SK-N-MC (cell line): Measurements from ENCODE around the gene ARR3.
"Not testable (repeated sequence)": the region's sequence is repeated elsewhere in the genome, so short reads cannot be mapped to it uniquely, and the experiment has no call there.

ENCODE experiments used
- DNase-seq: peaks from one replicate; pipeline ENCODE4 v3.0.0-alpha.2; 2011; ENCODE audit warnings: low read depth, low spot score
- H3K27ac ChIP-seq: fragments of 200-600 bp; sonication (generic); 2 replicates; pipeline ENCODE4 v1.5.1; 2016; ENCODE audit warnings: mixed run types
- H3K36me3 ChIP-seq: fragments of 200-600 bp; sonication (generic); 2 replicates; pipeline ENCODE4 v1.6.1; 2017; ENCODE audit warnings: antibody characterized with exemption, low read length, mixed read lengths; ENCODE audit not compliant: insufficient read depth
- H3K4me3 ChIP-seq: fragments of 200-600 bp; sonication (generic); 2 replicates; pipeline ENCODE4 v1.5.1; 2016
- H3K9ac ChIP-seq: fragments of 200-600 bp; sonication (generic); 2 replicates; pipeline ENCODE4 v1.8.0; 2017; ENCODE audit warnings: mixed run types, mixed read lengths; ENCODE audit not compliant: insufficient read length
- H3K9me3 ChIP-seq: fragments of 200-600 bp; sonication (generic); 2 replicates; pipeline ENCODE4 v1.6.1; 2017; ENCODE audit warnings: low read depth, mild to moderate bottlenecking, antibody characterized with exemption, low read length, moderate library complexity, mixed read lengths
- EZH2 ChIP-seq: fragments of 200-600 bp; sonication (generic); IDR thresholded peaks from one replicate; pipeline ENCODE4 v1.6.1; 2017; ENCODE audit warnings: antibody characterized with exemption
- FOXP2 ChIP-seq: optimal IDR thresholded peaks from 2 replicates; pipeline ENCODE3; 2011; ENCODE audit warnings: mild to moderate bottlenecking, moderate library complexity; ENCODE audit not compliant: insufficient read depth; ENCODE audit errors: extremely low read length, control extremely low read depth
- POLR2AphosphoS5 ChIP-seq: IDR thresholded peaks from 2 replicates; pipeline ENCODE4 v1.6.1; 2012; ENCODE audit warnings: mild to moderate bottlenecking, low read depth, low read length, borderline replicate concordance

The ARR3 gene

DNA sequence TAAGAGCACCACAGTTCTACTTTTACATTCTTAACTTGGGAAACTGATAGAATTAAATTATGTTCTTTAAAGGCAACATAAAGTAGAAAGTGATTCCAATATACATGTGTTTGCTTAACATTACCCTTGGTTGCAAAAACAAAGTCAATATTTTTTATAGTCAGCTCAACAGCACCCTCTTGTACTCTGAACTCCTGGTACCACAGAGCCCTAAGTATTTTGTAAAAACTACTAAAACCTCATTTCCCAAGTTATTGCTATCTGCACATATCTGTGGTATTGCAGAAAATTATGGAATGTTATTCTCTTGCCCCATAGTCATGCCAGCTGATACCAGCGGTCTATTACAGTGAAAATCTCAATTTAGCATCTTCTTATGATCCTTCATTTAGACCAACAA lies 24.7 kb downstream of the ARR3 start:
- DNase-seq, result no peak
- H3K4me3 ChIP-seq, result no peak overlapping the region
- no peaks in the 10 kb centered on the region for H3K9me3 ChIP-seq
- H3K27ac ChIP-seq, result no peak overlapping the region
- peak overlapping the region; percentile 28 for H3K9ac ChIP-seq
- H3K36me3 ChIP-seq, result peaks cover 20% of the 10 kb centered on the region
- TF ChIP-seq POLR2AphosphoS5 (no peak), FOXP2 (no peak), EZH2 (no peak)

DNA sequence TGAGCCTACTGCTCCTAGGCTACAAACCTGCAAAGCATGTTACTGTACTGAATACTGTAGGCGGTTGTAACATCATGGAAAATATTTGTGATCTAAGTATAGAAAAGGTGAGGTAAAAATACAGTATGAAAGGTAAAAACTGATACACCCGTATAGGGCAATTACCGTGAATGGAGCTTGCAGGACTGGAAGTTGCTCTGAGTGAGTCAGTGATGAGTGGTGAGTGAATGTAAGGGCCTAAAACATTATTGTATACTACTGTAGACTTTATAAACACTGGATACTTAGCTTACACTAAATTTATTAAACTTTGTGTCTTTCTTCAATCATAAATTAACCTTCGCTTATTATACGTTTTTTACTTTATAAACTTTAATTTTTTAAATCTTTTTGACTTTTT lies 25.5 kb downstream of the ARR3 start:
- no peak overlapping the region for H3K9ac ChIP-seq
- H3K4me3 ChIP-seq, result no peak overlapping the region
- TF ChIP-seq POLR2AphosphoS5, result no peak
- TF ChIP-seq FOXP2, result no peak
- TF ChIP-seq EZH2, result no peak
- no peak overlapping the region for H3K27ac ChIP-seq
- H3K36me3 ChIP-seq, result peaks cover 16% of the 10 kb centered on the region
- DNase-seq, result no peak
- H3K9me3 ChIP-seq, result no peaks in the 10 kb centered on the region

DNA sequence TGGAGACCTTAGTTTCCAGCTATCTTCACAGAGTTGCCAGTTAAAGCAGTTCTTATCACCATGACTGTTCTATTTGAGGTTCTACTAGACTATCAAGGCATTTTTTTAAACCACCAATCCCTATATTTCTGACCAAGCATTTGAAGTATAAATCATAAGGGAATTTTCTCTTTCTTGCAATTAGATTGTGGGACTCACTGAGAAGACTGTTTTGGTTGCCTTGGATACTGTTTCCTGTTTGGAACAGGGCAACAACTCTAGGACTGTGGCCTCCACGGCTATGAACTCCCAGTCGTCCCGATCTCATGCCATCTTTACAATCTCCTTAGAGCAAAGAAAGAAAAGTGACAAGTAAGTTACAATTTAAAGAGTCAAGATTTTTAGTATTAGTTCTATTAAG lies 33.6 kb downstream of the ARR3 start:
- no peak overlapping the region for H3K27ac ChIP-seq
- H3K9ac ChIP-seq, result no peak overlapping the region
- H3K36me3 ChIP-seq, result peaks cover 53% of the 10 kb centered on the region
- no peak overlapping the region for H3K4me3 ChIP-seq
- no peak for DNase-seq
- H3K9me3 ChIP-seq, result no peaks in the 10 kb centered on the region
- TF ChIP-seq POLR2AphosphoS5, result no peak
- TF ChIP-seq EZH2, result no peak
- no peak for TF ChIP-seq FOXP2

DNA sequence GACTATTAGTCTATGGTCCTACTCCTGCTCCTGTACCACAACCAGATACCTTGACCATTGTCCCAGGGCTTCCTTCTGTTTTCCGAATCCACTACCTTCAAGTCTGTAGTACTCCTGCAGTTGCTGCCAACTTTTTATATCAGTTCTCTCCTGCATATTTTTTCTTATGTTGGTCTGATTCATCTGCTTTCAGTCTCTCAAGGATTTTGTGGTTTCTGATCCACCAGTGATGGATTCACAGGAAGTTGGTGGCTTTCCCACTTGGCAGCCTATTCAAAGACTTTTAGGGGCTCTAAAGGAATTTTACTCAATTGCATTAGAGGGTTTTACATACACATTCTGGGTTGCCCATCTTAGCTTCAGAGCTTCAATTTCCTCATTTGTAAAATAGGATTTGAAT lies 45.4 kb downstream of the ARR3 start:
- no peak overlapping the region for H3K9ac ChIP-seq
- no peak overlapping the region for H3K27ac ChIP-seq
- DNase-seq, result no peak
- peaks cover 25% of the 10 kb centered on the region for H3K36me3 ChIP-seq
- TF ChIP-seq FOXP2 (no peak), EZH2 (no peak), POLR2AphosphoS5 (no peak)
- no peaks in the 10 kb centered on the region for H3K9me3 ChIP-seq
- H3K4me3 ChIP-seq, result no peak overlapping the region

DNA sequence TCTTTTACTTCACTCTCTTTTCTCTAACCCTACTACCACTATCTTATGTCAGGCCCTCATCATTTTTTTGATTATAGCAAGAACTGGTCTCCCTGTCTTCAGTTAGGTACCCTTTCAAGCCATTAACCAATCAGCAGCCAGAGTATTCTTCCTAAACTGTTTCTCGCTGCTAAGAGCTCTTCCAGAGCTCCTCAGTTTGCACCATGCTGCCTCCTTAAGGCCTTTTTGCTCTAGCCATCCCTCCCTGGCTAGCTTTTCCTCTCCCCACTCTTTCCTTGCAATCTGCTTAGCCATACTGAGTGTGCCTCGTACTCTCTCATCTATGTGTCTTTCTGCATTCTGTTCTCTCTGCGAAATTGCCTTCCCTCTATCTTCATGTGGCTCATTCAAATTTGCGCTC lies 54.6 kb downstream of the ARR3 start:
- no peak for TF ChIP-seq POLR2AphosphoS5
- TF ChIP-seq FOXP2, result no peak
- TF ChIP-seq EZH2, result no peak

DNA sequence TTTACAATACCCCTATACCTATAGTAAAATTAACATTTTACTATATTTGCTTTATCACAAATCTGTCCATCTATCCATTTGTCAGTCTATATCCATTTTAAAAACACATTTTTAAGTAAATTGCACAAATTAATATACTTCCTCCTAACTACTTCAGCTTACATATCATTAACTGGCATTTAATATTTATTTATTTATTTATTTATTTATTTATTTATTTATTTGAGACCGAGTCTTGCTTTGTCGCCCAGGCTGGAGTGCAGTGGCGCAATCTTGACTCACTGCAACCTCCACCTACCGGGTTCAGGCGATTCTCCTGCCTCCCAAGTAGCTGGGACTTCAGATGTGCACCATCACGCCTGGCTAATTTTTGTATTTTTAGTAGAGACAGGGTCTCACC lies 55.5 kb downstream of the ARR3 start:
- H3K27ac ChIP-seq, H3K9ac ChIP-seq, H3K4me3 ChIP-seq, DNase-seq, H3K36me3 ChIP-seq, H3K9me3 ChIP-seq: not testable (repeated sequence)

More for the DNA sequence above, 54.6 kb downstream of the ARR3 start:
- Histone ChIP-seq H3K27ac (no peak overlapping the region), H3K9ac (no peak overlapping the region), H3K4me3 (no peak overlapping the region), H3K36me3 (peaks cover 3% of the 10 kb centered on the region; the same call in 1 of the 2 replicates), H3K9me3 (no peaks in the 10 kb centered on the region)
- no peak for DNase-seq

DNA sequence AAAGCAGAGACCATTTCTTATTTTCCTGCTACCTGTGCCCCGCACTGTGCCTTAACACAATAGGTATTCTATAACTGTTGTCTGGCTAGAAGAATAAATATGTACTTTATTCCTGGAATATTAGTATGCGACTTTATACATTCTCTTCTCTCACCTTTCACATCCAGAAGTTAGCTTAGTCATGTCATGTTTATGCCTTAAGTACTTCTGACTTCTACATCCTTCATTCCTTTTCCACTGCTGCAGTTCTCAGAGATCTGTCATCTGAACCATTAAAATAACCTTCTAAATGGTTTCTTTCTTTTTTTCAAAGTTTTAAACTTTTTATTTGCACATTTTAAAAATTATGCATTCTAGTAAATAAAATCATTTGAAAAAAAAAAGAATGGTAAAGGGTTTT lies 56.2 kb downstream of the ARR3 start:
- Histone ChIP-seq H3K27ac (no peak overlapping the region), H3K9ac (no peak overlapping the region), H3K4me3 (no peak overlapping the region), H3K9me3 (no peaks in the 10 kb centered on the region), H3K36me3 (peaks cover 4% of the 10 kb centered on the region; the same call in 1 of the 2 replicates)
- DNase-seq, result no peak
- TF ChIP-seq EZH2 (no peak), FOXP2 (no peak), POLR2AphosphoS5 (no peak)

DNA sequence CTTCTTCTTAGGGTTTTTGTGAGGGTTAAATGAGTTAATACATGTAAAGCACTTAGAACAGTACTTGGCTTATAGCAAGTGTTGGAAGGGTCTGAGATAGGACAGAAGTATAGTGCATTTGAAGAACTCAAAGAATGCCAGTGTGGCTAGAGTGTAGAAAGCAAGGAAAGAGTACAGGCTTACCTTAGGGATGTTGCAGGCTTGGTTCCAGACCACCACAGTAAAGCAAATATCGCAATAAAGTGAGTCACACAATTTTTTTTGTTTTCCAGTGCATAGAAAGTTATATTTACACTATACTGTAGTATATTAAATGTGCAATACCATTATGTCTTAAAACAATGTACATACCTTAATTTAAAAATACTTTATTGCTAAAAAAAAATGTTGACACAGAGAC lies 63.0 kb downstream of the ARR3 start:
- H3K36me3 ChIP-seq, result peaks cover 30% of the 10 kb centered on the region
- no peak overlapping the region for H3K9ac ChIP-seq
- no peak overlapping the region for H3K4me3 ChIP-seq
- H3K27ac ChIP-seq, result no peak overlapping the region
- TF ChIP-seq POLR2AphosphoS5, result no peak
- no peak for TF ChIP-seq EZH2
- no peak for TF ChIP-seq FOXP2
- no peaks in the 10 kb centered on the region for H3K9me3 ChIP-seq
- DNase-seq, result no peak
